GM12878 (cell line): Measurements from ENCODE around the gene HASPIN. TPM values are rescaled to one million over a fixed set of nuclear protein-coding genes. Genes with fewer than 3 reads are reported as not detected.
A peak's percentile ranks its signal among the peaks of the same experiment; 100 is the strongest.

Experiments
- ATAC-seq: fragments of 200-7000 bp; cut with Tn5 transposase; 3 replicates; pipeline ENCODE4 v1.9.1; 2020; ENCODE audit warnings: mild to moderate bottlenecking, moderate library complexity
- BruUV-seq: library from RNA; stranded (reverse); fragments of 400-500 nt; replicated peaks from 2 replicates; lab custom pipeline; 2021; lab: Mats Ljungman, UMichigan
- CTCF ChIA-PET: fragments of 300-600 bp; sonication (Branson Sonifier 250); formaldehyde crosslinking; extraction: SDS; loops from one replicate; lab custom pipeline; 2021; ENCODE audit warnings: inconsistent platforms; lab: Yijun Ruan, JAX
- POLR2A ChIA-PET: fragments of 350-600 bp; formaldehyde crosslinking; extraction: SDS; loops from one replicate; lab custom pipeline; 2021; ENCODE audit warnings: inconsistent platforms; lab: Charles Lee
- RAD21 ChIA-PET: fragments of 300-600 bp; sonication (Branson Sonifier 250); formaldehyde crosslinking; loops from one replicate; lab custom pipeline; 2023; ENCODE audit warnings: antibody characterized with exemption; ENCODE audit not compliant: unreplicated experiment; lab: Charles Lee
- SMC1A ChIA-PET: fragments of 300-600 bp; sonication (Branson Sonifier 250); formaldehyde crosslinking; loops from one replicate; lab custom pipeline; 2023; ENCODE audit not compliant: unreplicated experiment, uncharacterized antibody; lab: Charles Lee
- DNase-seq: peaks from one replicate; pipeline ENCODE4 v3.0.0-alpha.2; 2011; ENCODE audit warnings: low read depth, low spot score
- FAIRE-seq: peaks from 3 replicates; lab custom pipeline; 2011; peaks lifted over from hg19 to GRCh38; lab: Jason Lieb, UNC
- H2AFZ ChIP-seq: 2 replicates; pipeline ENCODE4 v1.6.0; 2011; ENCODE audit warnings: low read depth, low read length, control low read depth; ENCODE audit not compliant: control insufficient read depth
- H3K27ac ChIP-seq: 2 replicates; pipeline ENCODE4 v1.5.1; 2011; ENCODE audit warnings: control low read depth; ENCODE audit not compliant: control insufficient read depth, insufficient read depth
- H3K27me3 ChIP-seq, 2 experiments: replicated peaks in 1 of 2; 2 replicates each; pipeline versions ENCODE4 v1.6.0 to v1.6.1; 2011; ENCODE audit warnings: low read length in 1 of 2; ENCODE audit not compliant: control insufficient read depth in 2 of 2, insufficient read depth in 2 of 2
- H3K36me3 ChIP-seq, 2 experiments: 2 replicates each; pipeline ENCODE4 v1.5.1; 2011; ENCODE audit warnings: low read length in 1 of 2; ENCODE audit not compliant: control insufficient read depth in 2 of 2, insufficient read depth in 2 of 2
- H3K4me1 ChIP-seq: 2 replicates; pipeline ENCODE4 v1.6.1; 2011; ENCODE audit warnings: mild to moderate bottlenecking, low read length, moderate library complexity, mixed read lengths; ENCODE audit not compliant: control insufficient read depth, insufficient read depth
- H3K4me2 ChIP-seq: 2 replicates; pipeline ENCODE4 v1.6.0; 2011; ENCODE audit warnings: control low read depth; ENCODE audit not compliant: control insufficient read depth, insufficient read depth
- H3K4me3 ChIP-seq: fragments of 200-600 bp; sonication (generic); 2 replicates; pipeline ENCODE4 v1.5.1; 2016
- H3K79me2 ChIP-seq: 2 replicates; pipeline ENCODE4 v1.6.0; 2011; ENCODE audit warnings: low read length; ENCODE audit not compliant: control insufficient read depth, insufficient read depth
- H3K9ac ChIP-seq: 2 replicates; pipeline ENCODE4 v1.8.0; 2011; ENCODE audit warnings: low read length, control low read depth, mixed read lengths; ENCODE audit not compliant: control insufficient read depth, insufficient read depth
- H3K9me3 ChIP-seq: replicated peaks from 3 replicates; pipeline ENCODE4 v1.5.1; 2011; ENCODE audit warnings: mild to moderate bottlenecking, low read length; ENCODE audit not compliant: control insufficient read depth, insufficient read depth
- H4K20me1 ChIP-seq: 2 replicates; pipeline ENCODE4 v1.6.0; 2011; ENCODE audit not compliant: control insufficient read depth, insufficient read depth
- EED ChIP-seq: sonication (generic); IDR thresholded peaks from 2 replicates; pipeline ENCODE4 v1.6.1; 2016; ENCODE audit warnings: antibody characterized with exemption, low read depth
- IKZF2 ChIP-seq, 2 experiments: fragments of 450-650 bp; IDR thresholded peaks; 2 replicates each; pipeline ENCODE4 v1.6.1; 2017; ENCODE audit warnings: mild to moderate bottlenecking in 2 of 2, moderate library complexity in 2 of 2
- TAF1 ChIP-seq: IDR thresholded peaks from 2 replicates; pipeline ENCODE4 v1.6.1; 2011; ENCODE audit warnings: mild to moderate bottlenecking, low read depth, low read length, borderline replicate concordance
- WGBS: methylation state at CpG from one replicate; pipeline ENCODE4 v1.1.6; 2016; ENCODE audit warnings: low lambda C conversion rate; ENCODE audit not compliant: insufficient replicate concordance, insufficient coverage; ENCODE audit errors: missing lambda C conversion rate; 5-methylcytosine and 5-hydroxymethylcytosine counted together
- in situ Hi-C: fragments of 300-500 bp; cut with MboI; formaldehyde crosslinking; loops from 9 replicates; pipeline ENCODE4 v1.14.3; 2018; ENCODE audit warnings: mixed read lengths
- intact Hi-C: fragments of 100-400 bp; cut with micrococcal nuclease; formaldehyde crosslinking; loops from one replicate; pipeline ENCODE4 v1.14.2; 2022; ENCODE audit not compliant: unreplicated experiment
- polyA plus RNA-seq, 11 experiments: library from polyadenylated mRNA; depleted of rRNA in 4 of 11; unstranded in 6 of 11; stranded (reverse) in 5 of 11; fragments of >200 nt; fragmentation: Nextera tagmentation in 4 of 11; fragmentation: Illumina TruSeq in 1 of 11; extraction: Ambion mirVana in 4 of 11; extraction: Trizol in 1 of 11; gene quantifications; 1 replicate in 1 of 11; 2 replicates in 10 of 11; pipeline versions ENCODE4 v1.2.1 to v1.2.3, GENCODE V29; 2011 to 2016; ENCODE audit warnings: inconsistent platforms in 2 of 11, missing spikeins in 2 of 11, low read depth in 1 of 11
- total RNA-seq, 4 experiments: library from RNA; depleted of rRNA in 3 of 4; stranded (reverse); fragments of >200 nt in 3 of 4; fragmentation: Illumina TruSeq in 1 of 4; extraction: Trizol in 1 of 4; gene quantifications; 2 replicates each; pipeline versions ENCODE4 v1.2.1 to v1.2.3, GENCODE V29; 2013 to 2021
- TF ChIP-seq, protein P1 (sequence below): IDR thresholded peaks from 2 replicates; pipeline ENCODE4 v1.6.1; 2012; ENCODE audit warnings: low read depth, low read length, improper control_type of control experiment

HASPIN gene
- total and polyA plus RNA-seq, 10 of the 15 experiments (the other 5 are each of a cell fraction or from before 2014, with no cell fraction given), result 0.80 to 18.0 (median 10.1) TPM

- no peaks in the 10 kb centered on the region for H3K27me3 ChIP-seq
- in situ Hi-C loops, result no loop called here
- ATAC-seq, result peak; percentile 25
- H3K36me3 ChIP-seq, result no peaks in the 10 kb centered on the region
- H3K4me1 ChIP-seq, result peaks cover 28% of the 10 kb centered on the region
- peak overlapping the region; percentile 57 for H3K27ac ChIP-seq
- no peaks in the 10 kb centered on the region for H4K20me1 ChIP-seq
- no peak for FAIRE-seq
- H3K9ac ChIP-seq, result peak overlapping the region; percentile 42; the same call in 1 of the 2 replicates
- DNase-seq, result no peak
- no peaks in the 10 kb centered on the region for H3K79me2 ChIP-seq
- SMC1A ChIA-PET, result interaction anchor here (1.0 to 3.6 kb wide), 6 partner anchors 26 to 80 kb away, joined by 3 to 22 read pairs (median 6); no protein-coding TSS in a partner anchor
- peak overlapping the region; percentile 67 for H2AFZ ChIP-seq
- BruUV-seq, result no TSS peak
- peak overlapping the region; percentile 86 for H3K4me2 ChIP-seq
- RAD21 ChIA-PET, result interaction anchor here (1.0 to 5.7 kb wide), 3 partner anchors 25 to 82 kb away, joined by 5 to 42 read pairs (median 7); partner anchors contain the start of gene NCBP3
- H3K9me3 ChIP-seq, result peaks cover 6% of the 10 kb centered on the region; the same call in 2 of the 3 replicates
- TF ChIP-seq IKZF2 (IDR thresholded peaks at IDR 0.05) (peak in 1 of 2 experiments; percentile 23; a peak in 1 of 4 replicates), EED (0 out of 2 replicates have a peak, but pooled peaks have one; percentile 0), TAF1 (no peak)
- TF ChIP-seq, protein P1, sequence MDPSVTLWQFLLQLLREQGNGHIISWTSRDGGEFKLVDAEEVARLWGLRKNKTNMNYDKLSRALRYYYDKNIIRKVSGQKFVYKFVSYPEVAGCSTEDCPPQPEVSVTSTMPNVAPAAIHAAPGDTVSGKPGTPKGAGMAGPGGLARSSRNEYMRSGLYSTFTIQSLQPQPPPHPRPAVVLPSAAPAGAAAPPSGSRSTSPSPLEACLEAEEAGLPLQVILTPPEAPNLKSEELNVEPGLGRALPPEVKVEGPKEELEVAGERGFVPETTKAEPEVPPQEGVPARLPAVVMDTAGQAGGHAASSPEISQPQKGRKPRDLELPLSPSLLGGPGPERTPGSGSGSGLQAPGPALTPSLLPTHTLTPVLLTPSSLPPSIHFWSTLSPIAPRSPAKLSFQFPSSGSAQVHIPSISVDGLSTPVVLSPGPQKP, result no peak
- H3K4me3 ChIP-seq, result no peak overlapping the region
- CTCF ChIA-PET, result interaction anchor here (0.8 to 3.9 kb wide), 5 partner anchors 14 to 82 kb away, joined by 3 to 26 read pairs (median 8); partner anchors contain the start of gene NCBP3
- intact Hi-C loops, result loop anchor here (1.0 kb wide), 1 partner anchor 33 kb away; no protein-coding TSS in a partner anchor
- POLR2A ChIA-PET, result interaction anchor here (0.9 kb wide), 1 partner anchor 25 kb away, joined by 3 read pairs; no protein-coding TSS in a partner anchor
- 17% methylated on average over 3 of the region's 3 CpGs for WGBS
Measured at GRCh38 chr17:3763777-3764170, 40.1 kb downstream of the HASPIN start.
